Liver (tissue), 9 donors: Measurements from ENCODE around the gene TMED10. TPM values are rescaled to one million over a fixed set of nuclear protein-coding genes. Genes with fewer than 3 reads are reported as not detected.
A peak's percentile ranks its signal among the peaks of the same experiment; 100 is the strongest.

Experiments used
- DNase-seq: peaks from one replicate; pipeline ENCODE4 v3.0.0-alpha.2; 2017; ENCODE audit warnings: low spot score
- H3K27ac ChIP-seq, 2 donors: one replicate each; pipeline ENCODE4 v1.7.0; 2013; ENCODE audit warnings: inconsistent platforms in 2 of 2, low read length in 2 of 2, control low read depth in 1 of 2, low read depth in 1 of 2, mild to moderate bottlenecking in 1 of 2
- H3K27me3 ChIP-seq, 4 donors: one replicate each; pipeline versions ENCODE4 v1.6.1 to v1.7.0; 2013; ENCODE audit warnings: low read length in 3 of 4, inconsistent platforms in 1 of 4, mild to moderate bottlenecking in 1 of 4, moderate library complexity in 1 of 4; ENCODE audit not compliant: control insufficient read depth in 4 of 4, insufficient read depth in 4 of 4
- H3K36me3 ChIP-seq, 4 donors: one replicate each; pipeline versions ENCODE4 v1.6.1 to v1.7.0; 2013; ENCODE audit warnings: low read length in 3 of 4, mild to moderate bottlenecking in 3 of 4, low read depth in 1 of 4, moderate library complexity in 1 of 4; ENCODE audit not compliant: control insufficient read depth in 4 of 4, insufficient read depth in 3 of 4
- H3K4me1 ChIP-seq, 4 donors: one replicate each; pipeline versions ENCODE4 v1.6.1 to v1.7.0; 2013; ENCODE audit warnings: low read length in 3 of 4, mild to moderate bottlenecking in 3 of 4, moderate library complexity in 1 of 4; ENCODE audit not compliant: control insufficient read depth in 4 of 4, insufficient read depth in 4 of 4
- H3K4me3 ChIP-seq, 3 donors: one replicate each; pipeline versions ENCODE4 v1.6.1 to v1.7.0; 2013; ENCODE audit warnings: low read length in 3 of 3, control low read depth in 1 of 3, low read depth in 1 of 3, mild to moderate bottlenecking in 1 of 3
- H3K9ac ChIP-seq, 2 donors: one replicate each; pipeline ENCODE4 v1.7.0; 2013; ENCODE audit warnings: low read length in 2 of 2, mild to moderate bottlenecking in 2 of 2, moderate library complexity in 2 of 2, control low read depth in 1 of 2, low read depth in 1 of 2
- H3K9me3 ChIP-seq, 4 donors: one replicate each; pipeline versions ENCODE4 v1.6.1 to v1.7.0; 2013; ENCODE audit warnings: low read length in 3 of 4; ENCODE audit not compliant: control insufficient read depth in 4 of 4
- ATF3 ChIP-seq: IDR thresholded peaks from 2 replicates; pipeline ENCODE4 v1.6.1; 2016; ENCODE audit warnings: antibody characterized with exemption
- EGR1 ChIP-seq, 2 donors: IDR thresholded peaks; 2 replicates each; pipeline ENCODE4 v1.6.1; 2016 to 2018; ENCODE audit warnings: antibody characterized with exemption in 2 of 2, low read depth in 2 of 2
- FOXA1 ChIP-seq: IDR thresholded peaks from 2 replicates; pipeline ENCODE4 v1.6.1; 2016; ENCODE audit warnings: antibody characterized with exemption
- FOXA2 ChIP-seq: IDR thresholded peaks from 2 replicates; pipeline ENCODE4 v1.6.1; 2016; ENCODE audit warnings: antibody characterized with exemption
- GABPA ChIP-seq, 2 donors: IDR thresholded peaks in 1 of 2; conservative IDR thresholded peaks in 1 of 2; 2 replicates each; pipeline ENCODE4 v1.6.1; 2016; ENCODE audit warnings: antibody characterized with exemption in 2 of 2, mild to moderate bottlenecking in 1 of 2, moderate library complexity in 1 of 2
- HNF4A ChIP-seq, 2 donors: conservative IDR thresholded peaks; 2 replicates each; pipeline ENCODE4 v1.6.1; 2016; ENCODE audit warnings: antibody characterized with exemption in 2 of 2, mild to moderate bottlenecking in 2 of 2
- HNF4G ChIP-seq: IDR thresholded peaks from 2 replicates; pipeline ENCODE4 v1.6.1; 2016; ENCODE audit warnings: antibody characterized with exemption
- JUND ChIP-seq, 2 donors: IDR thresholded peaks; 2 replicates each; pipeline ENCODE4 v1.6.1; 2016; ENCODE audit warnings: antibody characterized with exemption in 2 of 2
- MAX ChIP-seq: IDR thresholded peaks from 2 replicates; pipeline ENCODE4 v1.6.1; 2016; ENCODE audit warnings: antibody characterized with exemption
- NR2F2 ChIP-seq: IDR thresholded peaks from 2 replicates; pipeline ENCODE4 v1.6.1; 2016; ENCODE audit warnings: antibody characterized with exemption
- RAD21 ChIP-seq, 2 donors: IDR thresholded peaks; 2 replicates each; pipeline ENCODE4 v1.6.1; 2016; ENCODE audit warnings: antibody characterized with exemption in 2 of 2, mild to moderate bottlenecking in 2 of 2
- REST ChIP-seq: IDR thresholded peaks from 2 replicates; pipeline ENCODE4 v1.6.1; 2016; ENCODE audit warnings: antibody characterized with exemption, mild to moderate bottlenecking
- RXRA ChIP-seq, 2 donors: IDR thresholded peaks; 2 replicates each; pipeline ENCODE4 v1.6.1; 2017 to 2018; ENCODE audit warnings: antibody characterized with exemption in 2 of 2, mild to moderate bottlenecking in 1 of 2
- SP1 ChIP-seq: IDR thresholded peaks from 2 replicates; pipeline ENCODE4 v1.6.1; 2018; ENCODE audit warnings: antibody characterized with exemption, mild to moderate bottlenecking
- TAF1 ChIP-seq: conservative IDR thresholded peaks from 2 replicates; pipeline ENCODE4 v1.6.1; 2016; ENCODE audit warnings: antibody characterized with exemption, mild to moderate bottlenecking
- YY1 ChIP-seq: IDR thresholded peaks from 2 replicates; pipeline ENCODE4 v1.6.1; 2016; ENCODE audit warnings: antibody characterized with exemption, mild to moderate bottlenecking
- ZBTB33 ChIP-seq: IDR thresholded peaks from 2 replicates; pipeline ENCODE4 v1.6.1; 2016; ENCODE audit warnings: antibody characterized with exemption
- WGBS: extraction: QIAGEN DNeasy Blood & Tissue Kit; methylation state at CpG from one replicate; pipeline ENCODE4 v1.1.7; 2013; 5-methylcytosine and 5-hydroxymethylcytosine counted together
- polyA plus RNA-seq, 2 donors: library from polyadenylated mRNA; stranded (reverse) in 1 of 2; unstranded in 1 of 2; fragments of 200-250 nt in 1 of 2; fragments of >200 nt in 1 of 2; fragmentation: Nextera tagmentation in 1 of 2; extraction: Ambion mirVana in 1 of 2; gene quantifications; one replicate each; pipeline versions ENCODE4 v1.2.1 to v1.2.3, GENCODE V29; 2013 to 2015
- total RNA-seq, 2 donors: library from RNA; depleted of rRNA; stranded (reverse); fragments of >200 nt; gene quantifications; one replicate each; pipeline ENCODE4 v1.2.3, GENCODE V29; 2014
- TF ChIP-seq, protein P1 (sequence below): fragments of 150-350 bp; IDR thresholded peaks from 2 replicates; pipeline ENCODE4 v1.5.1; 2017; ENCODE audit warnings: improper control_type of control experiment, low read depth, low read length; ENCODE audit not compliant: missing input control
- donor health status: healthy.
- donor health status: healthy.
- donor health status: healthy.
- donor health status: healthy.
- donor health status: healthy.

TMED10 gene
- total and polyA plus RNA-seq, 4 donors = 167 to 349 (median 252) TPM

DNA sequence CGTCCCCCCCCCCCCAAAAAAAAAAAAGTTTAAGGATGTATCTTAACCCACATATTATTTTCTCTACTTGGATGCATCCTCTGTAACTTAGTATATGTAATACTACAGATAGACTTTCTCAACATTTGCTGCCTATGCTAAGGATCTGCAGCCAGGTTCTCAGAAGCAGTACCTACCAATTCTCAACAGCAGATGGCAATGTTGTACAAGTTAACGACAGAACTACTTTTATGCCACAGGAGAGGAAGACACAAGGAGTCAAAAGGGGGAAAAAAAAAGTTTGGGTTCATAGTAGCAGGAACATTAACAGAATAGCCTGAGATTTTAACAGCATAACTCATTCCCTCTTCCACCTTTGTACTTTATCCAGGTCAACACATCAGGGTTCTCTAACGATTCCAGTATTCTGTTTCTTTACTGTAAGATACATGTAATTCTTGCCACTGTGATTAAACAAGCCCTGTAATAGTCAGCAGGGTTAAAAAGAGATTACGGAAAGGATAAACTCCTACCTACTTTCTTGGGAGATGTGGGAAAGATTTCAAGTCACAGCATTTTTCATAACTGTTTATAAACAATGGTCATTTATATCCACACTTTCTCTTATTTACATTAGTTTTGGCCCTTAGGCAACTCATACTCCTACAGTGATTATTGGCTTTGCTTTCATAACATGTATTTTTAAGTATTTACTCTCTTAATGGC is 43.9 kb downstream of the TMED10 start:
- TF ChIP-seq, protein P1, sequence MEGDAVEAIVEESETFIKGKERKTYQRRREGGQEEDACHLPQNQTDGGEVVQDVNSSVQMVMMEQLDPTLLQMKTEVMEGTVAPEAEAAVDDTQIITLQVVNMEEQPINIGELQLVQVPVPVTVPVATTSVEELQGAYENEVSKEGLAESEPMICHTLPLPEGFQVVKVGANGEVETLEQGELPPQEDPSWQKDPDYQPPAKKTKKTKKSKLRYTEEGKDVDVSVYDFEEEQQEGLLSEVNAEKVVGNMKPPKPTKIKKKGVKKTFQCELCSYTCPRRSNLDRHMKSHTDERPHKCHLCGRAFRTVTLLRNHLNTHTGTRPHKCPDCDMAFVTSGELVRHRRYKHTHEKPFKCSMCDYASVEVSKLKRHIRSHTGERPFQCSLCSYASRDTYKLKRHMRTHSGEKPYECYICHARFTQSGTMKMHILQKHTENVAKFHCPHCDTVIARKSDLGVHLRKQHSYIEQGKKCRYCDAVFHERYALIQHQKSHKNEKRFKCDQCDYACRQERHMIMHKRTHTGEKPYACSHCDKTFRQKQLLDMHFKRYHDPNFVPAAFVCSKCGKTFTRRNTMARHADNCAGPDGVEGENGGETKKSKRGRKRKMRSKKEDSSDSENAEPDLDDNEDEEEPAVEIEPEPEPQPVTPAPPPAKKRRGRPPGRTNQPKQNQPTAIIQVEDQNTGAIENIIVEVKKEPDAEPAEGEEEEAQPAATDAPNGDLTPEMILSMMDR = peak; percentile 86
- TF ChIP-seq RAD21 (IDR thresholded peaks at IDR 0.05) = peak; percentile 95 to 97
- no peak for TF ChIP-seq YY1
- no peak for TF ChIP-seq HNF4G
- TF ChIP-seq MAX = no peak
- no peak for TF ChIP-seq HNF4A (conservative IDR thresholded peaks at IDR 0.05)
- no peak for TF ChIP-seq GABPA (IDR thresholded peaks at IDR 0.05 in 1 of 2, conservative IDR thresholded peaks at IDR 0.05 in 1 of 2)
- TF ChIP-seq ATF3 = no peak
- TF ChIP-seq REST = no peak
- no peak for TF ChIP-seq FOXA1
- TF ChIP-seq ZBTB33 = no peak
- no peak for TF ChIP-seq NR2F2
- no peak for TF ChIP-seq RXRA (IDR thresholded peaks at IDR 0.05)
- no peak for TF ChIP-seq EGR1 (IDR thresholded peaks at IDR 0.05; ENCODE audit: low read depth in 2 of 2)
- no peak for TF ChIP-seq SP1
- TF ChIP-seq JUND (IDR thresholded peaks at IDR 0.05) = no peak
- no peak for TF ChIP-seq TAF1
- TF ChIP-seq FOXA2 = no peak
- Histone ChIP-seq H3K9ac (no peak overlapping the region), H3K27ac (peak overlapping the region in 1 of 2 donors; percentile 17), H3K36me3 (peaks cover 5 to 23% (median 19%) of the 10 kb centered on the region in 4 donors), H3K4me3 (no peak overlapping the region), H3K9me3 (no peaks in the 10 kb centered on the region), H3K4me1 (peaks cover 2 to 16% (median 5%) of the 10 kb centered on the region in 4 donors), H3K27me3 (no peaks in the 10 kb centered on the region)
- peak; percentile 50 for DNase-seq
- WGBS = 32% methylated on average over 4 of the region's 4 CpGs
